ENCODE data around the gene FXYD7. TPM values are rescaled to one million over a fixed set of nuclear protein-coding genes. Genes with fewer than 3 reads are reported as not detected.

The FXYD7 gene
- total and polyA plus RNA-seq, 2 donors from 2014 or later = 0.94 TPM; not detected in 1

DNA sequence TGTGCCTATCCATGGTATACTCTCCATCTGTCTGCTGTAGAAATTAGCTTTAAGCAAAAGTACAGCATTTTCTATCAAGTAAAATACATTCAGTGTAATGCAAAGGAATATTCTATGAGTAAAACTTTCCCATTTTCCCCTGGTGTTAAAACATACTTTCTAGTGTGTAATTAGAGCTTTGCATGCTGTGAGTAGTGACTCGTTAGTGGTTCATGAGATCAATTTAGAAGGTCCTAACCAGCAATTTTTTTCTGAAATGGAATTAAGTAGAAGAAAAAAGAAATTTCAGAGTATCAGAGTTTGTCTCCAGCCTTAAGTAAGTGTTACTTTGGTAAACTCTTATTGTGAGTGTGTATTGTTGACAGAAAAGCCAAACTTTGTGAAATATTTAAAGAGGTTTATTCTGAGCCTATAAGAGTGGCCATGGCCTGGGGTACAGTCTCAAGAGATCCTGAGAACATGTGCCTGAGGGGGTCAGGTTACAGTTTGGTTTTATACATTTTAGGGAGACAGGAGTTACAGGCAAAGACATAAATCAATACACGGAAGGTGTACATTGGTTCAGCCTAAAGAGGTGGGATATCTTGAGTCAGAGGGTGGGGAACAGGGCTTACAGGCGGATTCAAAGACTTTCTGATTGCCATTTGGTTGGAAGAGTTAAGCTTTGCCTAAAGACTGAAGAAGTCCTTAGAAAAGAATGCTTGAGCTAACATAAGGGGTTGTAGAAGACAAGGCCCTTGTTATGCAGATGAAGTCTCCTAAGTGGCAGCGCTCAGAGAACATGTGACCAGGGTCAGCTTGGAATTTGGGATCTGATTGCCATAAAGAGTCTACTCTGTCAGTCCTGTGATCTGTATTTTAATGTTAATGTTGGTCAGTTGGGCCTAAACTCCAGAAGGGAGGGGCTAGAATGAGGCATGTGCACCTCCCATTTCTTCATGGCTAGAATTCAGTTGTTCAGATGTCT, 60.0 kb downstream of the FXYD7 start:
- Histone ChIP-seq H3K4me3 (ENCODE audit: low read length in 3 of 3) (no peak overlapping the region), H3K27ac (ENCODE audit: low read depth in 2 of 2, low read length in 2 of 2) (no peak overlapping the region), H3K27me3 (ENCODE audit: control insufficient read depth, insufficient read depth, low read length) (no peaks in the 10 kb centered on the region), H3K9me3 (ENCODE audit: control insufficient read depth in 2 of 3, insufficient read depth in 1 of 3, low read length in 3 of 3) (no peaks in the 10 kb centered on the region), H3K36me3 (ENCODE audit: control insufficient read depth in 2 of 3, insufficient read depth in 3 of 3, low read length in 3 of 3) (no peaks in the 10 kb centered on the region), H3K4me1 (ENCODE audit: control insufficient read depth in 2 of 3, insufficient read depth in 2 of 3, low read depth in 1 of 3, low read length in 3 of 3) (no peaks in the 10 kb centered on the region), H3K9ac (ENCODE audit: low read length in 3 of 3) (no peak overlapping the region)
- TF ChIP-seq, protein P1, sequence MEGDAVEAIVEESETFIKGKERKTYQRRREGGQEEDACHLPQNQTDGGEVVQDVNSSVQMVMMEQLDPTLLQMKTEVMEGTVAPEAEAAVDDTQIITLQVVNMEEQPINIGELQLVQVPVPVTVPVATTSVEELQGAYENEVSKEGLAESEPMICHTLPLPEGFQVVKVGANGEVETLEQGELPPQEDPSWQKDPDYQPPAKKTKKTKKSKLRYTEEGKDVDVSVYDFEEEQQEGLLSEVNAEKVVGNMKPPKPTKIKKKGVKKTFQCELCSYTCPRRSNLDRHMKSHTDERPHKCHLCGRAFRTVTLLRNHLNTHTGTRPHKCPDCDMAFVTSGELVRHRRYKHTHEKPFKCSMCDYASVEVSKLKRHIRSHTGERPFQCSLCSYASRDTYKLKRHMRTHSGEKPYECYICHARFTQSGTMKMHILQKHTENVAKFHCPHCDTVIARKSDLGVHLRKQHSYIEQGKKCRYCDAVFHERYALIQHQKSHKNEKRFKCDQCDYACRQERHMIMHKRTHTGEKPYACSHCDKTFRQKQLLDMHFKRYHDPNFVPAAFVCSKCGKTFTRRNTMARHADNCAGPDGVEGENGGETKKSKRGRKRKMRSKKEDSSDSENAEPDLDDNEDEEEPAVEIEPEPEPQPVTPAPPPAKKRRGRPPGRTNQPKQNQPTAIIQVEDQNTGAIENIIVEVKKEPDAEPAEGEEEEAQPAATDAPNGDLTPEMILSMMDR (IDR thresholded peaks at IDR 0.05; ENCODE audit: borderline replicate concordance, extremely low read depth, insufficient read depth) = no peak
- DNase-seq (no peak), FAIRE-seq (no peak)
- intact Hi-C loops (cut with DNase I) = no loop called here

Other genes starting within 250 kb of the FXYD7 start
- gene ZNF30, start 216.4 kb upstream of the FXYD7 start, total RNA-seq = 3.5 TPM
- 3.1 TPM for gene ZNF30, start 216.4 kb upstream of the FXYD7 start, polyA plus RNA-seq (ENCODE audit: insufficient read depth, low read depth, low replicate concordance)
- 9.1 TPM for gene ZNF792, start 179.0 kb upstream of the FXYD7 start, total RNA-seq
- gene ZNF792, start 179.0 kb upstream of the FXYD7 start, polyA plus RNA-seq (ENCODE audit: insufficient read depth, low read depth, low replicate concordance) = 2.0 TPM
- 87.3 TPM for gene GRAMD1A, start 142.9 kb upstream of the FXYD7 start, total RNA-seq
- 29.8 TPM for gene GRAMD1A, start 142.9 kb upstream of the FXYD7 start, polyA plus RNA-seq (ENCODE audit: insufficient read depth, low read depth, low replicate concordance)
- gene SCN1B, start 112.8 kb upstream of the FXYD7 start, total RNA-seq = 24.1 TPM
- 9.6 TPM for gene SCN1B, start 112.8 kb upstream of the FXYD7 start, polyA plus RNA-seq (ENCODE audit: insufficient read depth, low read depth, low replicate concordance)
- gene HPN, start 101.5 kb upstream of the FXYD7 start, total RNA-seq = 134 TPM
- gene HPN, start 101.5 kb upstream of the FXYD7 start, polyA plus RNA-seq (ENCODE audit: insufficient read depth, low read depth, low replicate concordance) = 331 TPM
- gene FXYD3, start 27.4 kb upstream of the FXYD7 start, total RNA-seq = 33.7 TPM
- 26.4 TPM for gene FXYD3, start 27.4 kb upstream of the FXYD7 start, polyA plus RNA-seq (ENCODE audit: insufficient read depth, low read depth, low replicate concordance)
- gene LGI4, start 8.2 kb upstream of the FXYD7 start, total RNA-seq = 7.5 TPM
- 5.1 TPM for gene LGI4, start 8.2 kb upstream of the FXYD7 start, polyA plus RNA-seq (ENCODE audit: insufficient read depth, low read depth, low replicate concordance)
- gene FXYD1, start 4.4 kb upstream of the FXYD7 start, total RNA-seq = 31.8 TPM
- gene FXYD1, start 4.4 kb upstream of the FXYD7 start, polyA plus RNA-seq (ENCODE audit: insufficient read depth, low read depth, low replicate concordance) = 39.0 TPM
- 84.5 TPM for gene FXYD5, start 11.5 kb downstream of the FXYD7 start, total RNA-seq
- 41.9 TPM for gene FXYD5, start 11.5 kb downstream of the FXYD7 start, polyA plus RNA-seq (ENCODE audit: insufficient read depth, low read depth, low replicate concordance)
- gene FAM187B, start 85.5 kb downstream of the FXYD7 start, total RNA-seq = not detected
- gene FAM187B, start 85.5 kb downstream of the FXYD7 start, polyA plus RNA-seq (ENCODE audit: insufficient read depth, low read depth, low replicate concordance) = not detected
- 87.2 TPM for gene LSR, start 105.7 kb downstream of the FXYD7 start, total RNA-seq
- 37.9 TPM for gene LSR, start 105.7 kb downstream of the FXYD7 start, polyA plus RNA-seq (ENCODE audit: insufficient read depth, low read depth, low replicate concordance)
- gene USF2, start 125.7 kb downstream of the FXYD7 start, total RNA-seq = 118 TPM
- 82.8 TPM for gene USF2, start 125.7 kb downstream of the FXYD7 start, polyA plus RNA-seq (ENCODE audit: insufficient read depth, low read depth, low replicate concordance)
- 1.3 TPM for gene HAMP, start 139.3 kb downstream of the FXYD7 start, total RNA-seq
- 1.1 TPM for gene HAMP, start 139.3 kb downstream of the FXYD7 start, polyA plus RNA-seq (ENCODE audit: insufficient read depth, low read depth, low replicate concordance)
- gene MAG, start 148.9 kb downstream of the FXYD7 start, total RNA-seq = 1.1 TPM
- 0.41 TPM for gene MAG, start 148.9 kb downstream of the FXYD7 start, polyA plus RNA-seq (ENCODE audit: insufficient read depth, low read depth, low replicate concordance)
- gene CD22, start 185.9 kb downstream of the FXYD7 start, total RNA-seq = 15.4 TPM
- 0.82 TPM for gene CD22, start 185.9 kb downstream of the FXYD7 start, polyA plus RNA-seq (ENCODE audit: insufficient read depth, low read depth, low replicate concordance)
- not detected for gene FFAR1, start 204.6 kb downstream of the FXYD7 start, total RNA-seq
- not detected for gene FFAR1, start 204.6 kb downstream of the FXYD7 start, polyA plus RNA-seq (ENCODE audit: insufficient read depth, low read depth, low replicate concordance)
- gene FFAR3, start 215.2 kb downstream of the FXYD7 start, total RNA-seq = not detected
- not detected for gene FFAR3, start 215.2 kb downstream of the FXYD7 start, polyA plus RNA-seq (ENCODE audit: insufficient read depth, low read depth, low replicate concordance)
- gene GPR42, start 227.8 kb downstream of the FXYD7 start, total RNA-seq = not detected
- not detected for gene GPR42, start 227.8 kb downstream of the FXYD7 start, polyA plus RNA-seq (ENCODE audit: insufficient read depth, low read depth, low replicate concordance)

Measured in kidney (tissue), 14 donors.